ENCODE data around the gene BMP2K.
"Not testable (repeated sequence)": the region's sequence is repeated elsewhere in the genome, so short reads cannot be mapped to it uniquely, and the experiment has no call there.

The BMP2K gene

DNA sequence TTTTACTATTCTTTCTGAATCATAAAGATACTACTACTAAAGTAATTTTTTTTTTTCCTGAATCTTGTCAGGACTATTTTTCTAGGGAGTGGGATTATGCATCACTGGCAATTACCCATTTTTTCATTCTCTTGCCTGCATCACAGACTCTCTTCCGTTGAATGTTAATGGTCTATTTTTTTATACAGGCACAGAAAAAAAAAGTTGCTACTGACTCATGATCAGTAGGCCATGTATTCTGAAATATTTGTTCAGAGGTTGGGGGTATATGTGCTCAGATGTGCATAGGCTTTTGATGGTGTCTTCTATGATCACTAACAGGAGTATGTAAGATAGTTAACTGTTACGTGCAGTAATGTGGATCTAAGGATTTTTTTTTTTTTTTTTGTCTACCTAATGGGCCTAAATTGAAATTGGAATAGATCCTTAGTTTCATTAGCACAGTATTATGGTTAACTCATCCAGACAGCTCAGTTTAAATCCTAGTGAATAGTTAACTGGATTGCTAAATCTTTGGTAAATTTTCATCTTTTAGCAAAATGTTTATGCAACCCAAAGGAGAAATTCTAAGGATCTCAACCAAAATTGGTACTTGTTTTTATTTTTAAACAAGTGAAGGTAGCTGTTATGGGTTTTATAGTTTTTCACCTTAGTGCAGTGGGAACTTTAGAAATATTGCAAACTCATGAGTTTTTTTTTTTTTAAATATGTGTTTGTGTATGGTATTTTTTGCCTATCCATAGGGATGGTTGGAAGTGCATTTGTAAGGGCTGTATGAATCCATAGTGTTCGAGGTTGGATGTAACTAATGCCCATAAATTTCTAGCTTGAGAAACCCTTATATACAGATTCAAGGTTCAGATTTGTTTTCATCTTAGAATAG is 12.1 kb downstream of the BMP2K start:
- no peak for DNase-seq (ENCODE audit: low spot score)

DNA sequence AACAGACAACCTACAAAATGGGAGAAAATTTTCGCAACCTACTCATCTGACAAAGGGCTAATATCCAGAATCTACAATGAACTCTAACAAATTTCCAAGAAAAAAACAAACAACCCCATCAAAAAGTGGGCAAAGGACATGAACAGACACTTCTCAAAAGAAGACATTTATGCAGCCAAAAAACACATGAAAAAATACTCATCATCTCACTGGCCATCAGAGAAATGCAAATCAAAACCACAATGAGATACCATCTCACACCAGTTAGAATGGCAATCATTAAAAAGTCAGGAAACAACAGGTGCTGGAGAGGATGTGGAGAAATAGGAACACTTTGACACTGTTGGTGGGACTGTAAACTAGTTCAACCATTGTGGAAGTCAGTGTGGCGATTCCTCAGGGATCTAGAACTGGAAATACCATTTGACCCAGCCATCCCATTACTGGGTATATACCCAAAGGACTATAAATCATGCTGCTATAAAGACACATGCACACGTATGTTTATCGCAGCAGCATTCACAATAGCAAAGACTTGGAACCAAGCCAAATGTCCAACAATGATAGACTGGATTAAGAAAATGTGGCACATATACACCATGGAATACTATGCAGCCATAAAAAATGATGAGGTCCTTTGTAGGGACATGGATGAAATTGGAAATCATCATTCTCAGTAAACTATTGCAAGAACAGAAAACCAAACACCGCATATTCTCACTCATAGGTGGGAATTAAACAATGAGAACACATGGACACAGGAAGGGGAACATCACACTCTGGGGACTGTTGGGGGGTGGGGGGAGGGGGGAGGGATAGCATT is 19.7 kb downstream of the BMP2K start:
- not testable (repeated sequence) for DNase-seq (ENCODE audit: low spot score)

DNA sequence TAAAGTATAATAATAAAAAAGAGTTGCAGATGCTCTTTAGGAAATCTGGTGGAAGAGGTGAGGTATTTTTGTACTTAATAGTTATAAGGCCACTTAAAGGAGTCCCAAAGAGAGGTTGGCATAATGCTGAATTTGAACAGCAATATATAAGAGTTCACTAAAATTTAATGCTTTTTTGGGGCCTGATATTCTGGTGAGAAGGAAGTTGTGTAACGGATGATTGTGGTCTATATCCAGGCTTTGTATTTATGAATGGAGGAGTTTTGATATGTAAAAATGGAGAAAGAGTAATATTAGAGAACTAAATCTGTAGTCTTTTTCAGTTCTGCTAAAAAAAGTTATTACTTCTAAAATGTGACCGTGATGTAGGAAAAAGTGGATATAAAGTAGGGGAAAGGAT is 20.4 kb downstream of the BMP2K start:
- no peak for DNase-seq (ENCODE audit: low spot score)

DNA sequence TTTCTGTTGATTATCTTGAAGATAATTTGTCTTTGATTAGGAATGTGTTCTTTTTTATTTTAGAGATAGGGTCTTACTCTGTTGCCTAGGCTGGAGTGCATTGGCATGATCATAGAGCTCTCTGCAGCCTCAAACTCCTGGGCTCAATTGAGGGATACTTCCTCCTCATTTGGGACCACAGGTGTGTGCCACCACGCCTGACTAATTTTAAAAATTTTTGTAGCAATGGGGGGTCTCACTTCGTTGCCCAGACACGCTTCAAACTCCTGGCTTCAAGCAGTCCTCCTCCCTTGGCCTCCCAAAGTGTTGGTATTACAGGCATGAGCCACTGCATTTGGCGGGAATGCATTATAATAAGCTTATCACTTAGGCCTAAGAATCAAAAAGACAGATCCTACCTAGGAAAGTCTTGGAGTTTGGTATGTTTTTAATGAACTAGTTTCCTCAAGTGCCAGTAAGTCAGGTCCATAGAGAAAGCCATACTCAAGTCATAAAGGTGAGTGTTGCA is 21.7 kb downstream of the BMP2K start:
- DNase-seq (ENCODE audit: low spot score): no peak

DNA sequence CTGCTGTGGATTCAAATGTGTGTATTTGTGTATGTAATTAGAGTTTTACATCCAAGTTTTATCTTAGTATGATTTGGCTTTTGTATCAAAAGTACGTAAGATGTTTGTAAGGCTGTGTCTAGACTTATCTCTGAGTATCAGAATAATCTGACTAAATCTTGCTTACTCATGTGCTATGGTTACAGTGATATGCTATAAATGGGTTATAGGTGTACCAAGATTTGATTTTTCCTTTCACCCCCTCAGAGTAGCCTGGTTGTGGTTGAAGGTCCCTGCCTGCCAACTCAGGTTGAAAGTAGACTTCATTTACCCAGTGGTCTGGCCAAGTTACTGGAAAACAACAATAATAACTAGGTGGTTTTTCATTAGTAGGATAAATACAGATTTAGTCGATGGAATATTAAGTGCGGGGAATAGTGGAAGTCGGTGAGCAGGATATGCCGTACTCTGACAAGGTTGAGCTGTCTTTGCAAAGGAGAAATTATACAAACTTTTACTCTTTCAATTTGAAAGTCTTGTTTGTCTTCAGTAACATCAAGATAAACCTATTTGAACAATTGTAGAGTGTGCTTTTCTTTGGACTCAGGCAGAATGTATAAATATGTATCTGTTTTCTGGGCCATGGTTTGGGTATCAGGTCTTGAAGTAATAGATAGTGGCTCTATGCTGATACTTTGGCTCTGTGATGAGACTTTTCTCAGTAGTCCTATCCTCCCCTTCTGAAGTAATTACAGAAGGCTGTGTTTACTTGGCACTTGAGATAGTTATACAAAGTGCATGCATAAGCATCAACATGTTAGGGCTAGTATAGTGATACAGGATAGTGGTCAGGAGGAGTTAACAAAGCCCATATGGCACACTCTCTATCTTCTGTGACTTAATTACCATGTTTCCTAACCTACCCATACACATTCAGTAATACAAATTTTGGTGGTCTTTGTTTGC is 23.7 kb downstream of the BMP2K start:
- DNase-seq (ENCODE audit: low spot score): no peak

DNA sequence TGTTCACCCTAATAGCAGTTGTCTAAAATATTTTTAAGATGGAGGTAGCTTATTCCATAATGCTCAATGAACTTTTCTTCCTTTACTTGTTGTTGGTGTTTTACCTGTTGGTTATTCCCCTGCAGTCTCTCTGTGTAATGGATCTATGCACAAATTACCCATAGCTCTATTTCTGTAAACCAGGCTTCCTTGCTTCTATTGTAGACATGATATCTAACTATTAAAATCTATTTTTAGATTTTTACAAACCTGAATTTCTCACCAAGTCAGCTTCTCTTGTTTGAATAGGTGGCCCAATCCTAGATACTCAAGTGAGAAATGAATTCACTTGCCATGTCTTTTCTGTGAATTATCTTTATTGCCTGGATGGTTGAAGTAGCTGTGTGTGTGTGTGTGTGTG is 24.8 kb downstream of the BMP2K start:
- DNase-seq (ENCODE audit: low spot score): no peak

DNA sequence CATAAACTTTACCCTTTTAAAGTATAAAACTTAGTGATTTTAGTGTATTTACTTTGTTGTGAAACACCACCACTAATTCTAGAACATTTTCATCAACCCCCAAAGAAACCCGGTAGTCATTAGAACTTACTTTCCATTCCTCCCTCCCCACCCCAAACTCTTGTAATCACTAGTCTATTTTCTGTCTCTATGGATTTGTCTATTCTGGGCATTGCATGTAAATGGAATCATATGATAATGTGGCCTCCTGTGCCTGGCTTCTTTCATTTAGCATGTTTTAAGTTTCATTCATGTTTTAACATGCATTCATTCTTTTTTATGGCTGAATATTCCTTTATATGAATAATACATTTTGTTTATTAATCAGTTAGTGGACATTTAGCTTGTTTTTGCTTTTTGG is 27.8 kb downstream of the BMP2K start:
- DNase-seq (ENCODE audit: low spot score): no peak

DNA sequence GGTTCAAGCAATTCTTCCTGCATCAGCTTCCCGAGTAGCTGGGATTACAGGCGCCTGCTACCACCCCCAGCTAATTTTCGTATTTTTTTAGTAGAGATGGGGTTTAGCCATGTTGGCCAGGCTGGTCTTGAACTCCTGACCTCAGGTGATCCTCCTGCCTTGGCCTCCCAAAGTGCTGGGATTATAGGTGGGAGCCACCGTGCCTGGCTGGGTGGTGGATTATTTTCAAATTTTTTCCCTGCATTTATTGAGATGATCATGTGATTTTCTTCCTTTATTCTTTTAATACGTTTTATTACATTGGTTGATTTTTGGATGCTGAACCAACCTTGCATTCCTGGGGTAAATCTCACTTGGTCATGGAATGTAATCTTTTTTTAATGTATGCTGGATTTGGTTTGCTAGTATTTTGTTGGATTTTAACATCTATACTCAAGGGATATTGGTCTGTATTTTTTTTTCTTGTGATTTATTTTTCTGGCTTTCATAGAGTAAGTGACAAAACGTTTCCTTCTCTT is 30.9 kb downstream of the BMP2K start:
- no peak for DNase-seq (ENCODE audit: low spot score)

DNA sequence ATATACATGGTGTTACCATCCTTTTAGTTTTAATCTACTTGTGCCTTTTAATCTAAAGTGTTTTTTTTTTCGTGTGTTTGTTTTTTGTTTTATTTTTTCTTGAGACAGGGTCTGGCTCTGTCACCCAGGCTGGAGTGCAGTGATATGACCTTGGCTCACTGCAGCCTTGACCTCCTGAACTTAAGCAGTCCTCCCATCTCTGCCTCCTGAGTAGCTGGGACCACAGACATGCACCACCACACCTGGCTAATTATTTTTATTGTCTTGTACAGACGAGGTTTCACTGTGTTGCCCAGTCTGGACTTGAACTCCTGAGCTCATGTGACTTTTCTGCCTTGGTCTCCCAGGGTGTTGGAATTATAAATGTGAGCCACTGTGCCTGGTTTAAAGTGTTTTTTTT is 33.1 kb downstream of the BMP2K start:
- DNase-seq (ENCODE audit: low spot score): no peak

DNA sequence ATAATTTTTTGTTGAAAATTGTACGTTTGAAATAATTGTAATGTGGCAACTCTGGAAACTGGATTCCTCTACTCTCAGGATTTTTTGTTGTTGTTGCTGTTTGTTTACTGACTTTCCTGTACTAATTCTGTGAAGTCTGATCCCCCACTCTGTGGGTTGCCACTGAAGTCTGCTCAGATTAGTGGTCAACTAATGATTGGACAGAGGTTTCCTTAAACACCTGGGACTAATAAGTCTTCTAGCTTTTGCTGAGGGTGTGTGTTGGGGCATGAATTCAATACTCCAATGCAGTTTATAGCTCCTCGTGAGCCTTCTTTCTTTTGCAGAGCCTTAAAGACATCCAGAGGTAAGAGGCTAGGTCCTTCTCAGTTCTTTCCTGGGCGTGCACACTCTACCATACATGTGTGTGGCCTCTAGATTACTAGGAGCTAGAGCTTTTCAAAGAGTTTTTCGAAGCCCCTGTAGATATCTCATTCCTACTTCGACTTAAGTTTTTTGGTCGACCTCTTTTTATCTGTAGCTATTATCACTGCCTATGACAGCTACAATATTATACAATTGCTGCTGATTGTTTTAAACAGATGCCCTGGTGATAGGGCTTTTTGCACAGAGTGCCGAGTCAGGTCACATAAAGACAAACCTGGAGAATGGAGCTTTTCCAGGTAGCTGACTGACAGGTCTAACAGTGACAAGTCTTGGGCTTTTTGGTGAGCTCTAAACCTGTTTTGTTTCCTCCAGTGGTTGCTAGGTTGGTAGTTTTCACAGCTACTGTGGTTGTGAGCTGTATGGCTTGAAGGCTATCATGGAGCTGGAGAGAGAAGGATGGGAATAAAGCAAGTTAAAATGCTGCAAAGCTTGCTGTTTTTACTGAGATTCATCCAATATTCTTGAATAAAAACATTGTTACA is 34.0 kb downstream of the BMP2K start:
- DNase-seq (ENCODE audit: low spot score): no peak

DNA sequence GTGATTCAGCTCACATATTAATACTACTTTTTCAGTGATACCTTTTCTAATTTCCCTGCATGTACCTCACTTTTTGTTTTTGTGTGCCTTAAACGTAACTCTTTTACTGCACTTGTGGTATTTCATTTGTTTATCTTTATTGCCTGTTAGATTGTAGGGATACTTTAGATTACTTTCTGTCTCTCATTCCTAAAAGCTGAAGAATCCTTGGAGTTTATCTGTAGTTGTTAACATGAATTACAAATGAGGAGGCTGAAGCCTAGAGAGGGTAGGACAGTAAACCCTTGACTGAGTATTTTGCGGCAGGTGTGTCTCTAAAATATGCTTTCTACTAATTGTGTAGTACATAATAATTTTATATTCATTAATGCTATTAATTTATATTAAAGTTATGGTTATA is 34.9 kb downstream of the BMP2K start:
- no peak for DNase-seq (ENCODE audit: low spot score)

DNA sequence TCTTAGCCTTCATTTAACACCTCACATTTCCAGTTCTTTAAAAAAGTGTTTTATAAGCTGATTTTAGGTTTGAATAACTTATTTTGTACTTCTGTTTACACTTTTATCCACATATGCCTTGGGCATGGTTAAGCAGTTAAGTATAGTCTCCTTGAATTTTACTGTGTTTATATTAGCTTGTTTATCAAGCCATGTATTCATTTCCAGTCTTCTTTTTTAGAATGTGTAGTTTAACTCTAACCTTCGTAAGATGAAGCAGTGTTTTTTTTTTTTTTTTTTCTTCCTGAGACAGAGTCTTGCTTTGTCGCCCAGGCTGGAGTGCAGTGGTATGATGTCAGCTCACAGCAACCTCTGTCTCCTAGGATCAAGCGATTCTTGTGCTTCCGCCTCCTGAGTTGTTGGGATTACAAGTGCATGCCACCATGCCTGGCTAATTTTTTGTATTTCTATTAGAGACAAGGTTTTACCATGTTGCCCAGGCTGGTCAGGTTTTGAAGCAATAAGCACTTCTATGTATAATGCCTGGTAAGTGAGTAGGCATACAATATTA is 42.5 kb downstream of the BMP2K start:
- no peak for DNase-seq (ENCODE audit: low spot score)

DNA sequence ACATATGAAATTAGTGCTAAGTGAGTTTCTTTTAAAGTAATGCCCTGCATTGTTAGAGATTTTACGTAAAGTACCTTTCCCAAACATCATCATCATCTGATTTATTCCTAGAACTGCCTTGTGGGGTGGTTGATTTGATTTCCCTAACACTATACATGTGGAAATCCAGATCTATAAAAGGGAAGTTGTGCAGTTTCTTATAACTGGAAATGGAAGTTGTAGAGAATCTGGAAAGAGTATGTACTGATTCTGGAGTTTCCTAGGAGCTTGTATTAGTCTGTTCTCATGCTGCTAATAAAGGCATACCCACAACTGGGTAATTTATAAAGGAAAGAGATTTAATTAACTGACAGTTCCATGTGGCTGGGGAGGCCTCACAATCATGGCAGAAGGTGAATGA is 47.9 kb downstream of the BMP2K start:
- DNase-seq (ENCODE audit: low spot score): no peak

DNA sequence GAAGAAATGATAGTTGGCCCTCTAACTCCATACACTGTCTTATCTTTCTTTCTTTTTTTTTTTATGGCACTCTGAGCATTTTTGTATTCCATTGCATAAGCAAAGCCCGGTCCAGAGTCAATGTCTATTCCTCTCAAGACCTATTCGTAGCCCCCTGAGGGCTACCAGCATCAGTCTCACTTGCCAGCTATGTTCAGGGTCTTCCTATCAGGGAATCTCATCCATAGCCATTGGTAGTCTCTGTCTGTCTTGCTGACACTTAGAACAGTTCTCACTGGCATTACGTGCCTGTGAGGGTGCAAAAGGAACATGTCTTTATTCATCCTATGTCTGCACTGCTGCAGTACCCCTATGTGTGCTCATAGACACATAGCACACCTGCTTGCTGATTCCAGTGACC is 51.0 kb downstream of the BMP2K start:
- DNase-seq (ENCODE audit: low spot score): no peak

DNA sequence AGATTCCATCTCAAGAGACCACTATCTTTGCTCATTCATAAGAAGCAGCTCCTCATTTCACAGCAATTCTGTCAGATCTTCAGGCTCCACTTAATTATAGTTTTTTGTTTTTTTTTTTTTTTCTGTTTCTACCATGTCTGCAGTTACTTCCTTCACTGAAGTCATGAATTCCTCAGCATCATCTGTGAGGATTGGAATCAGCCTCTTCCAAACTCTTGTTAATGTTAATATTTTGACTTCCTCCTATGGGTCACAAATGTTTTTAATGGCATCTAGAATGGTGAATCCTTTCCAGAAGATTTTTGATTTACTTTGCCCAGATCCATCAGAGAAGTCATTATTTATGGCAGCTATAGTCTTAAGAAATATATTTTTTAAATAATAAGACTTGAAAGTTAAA is 53.1 kb downstream of the BMP2K start:
- DNase-seq (ENCODE audit: low spot score): no peak

DNA sequence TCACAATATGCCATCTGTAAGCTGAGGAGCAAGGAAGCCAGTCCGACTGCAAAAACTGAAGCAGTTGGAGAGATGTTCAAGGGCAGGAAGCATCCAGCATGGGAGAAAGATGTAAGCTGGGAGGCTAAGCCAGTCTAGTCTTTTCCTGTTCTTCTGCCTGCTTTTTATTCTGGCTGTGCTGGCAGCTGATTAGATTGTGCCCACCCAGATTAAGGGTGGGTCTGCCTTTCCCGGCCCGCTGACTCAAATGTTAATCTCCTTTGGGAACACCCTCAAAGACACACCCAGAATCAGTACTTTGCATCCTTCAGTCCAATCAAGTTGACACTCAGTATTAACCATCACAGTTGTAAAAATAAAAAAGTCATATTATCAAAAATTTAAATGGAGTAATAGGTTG is 63.5 kb downstream of the BMP2K start:
- not testable (repeated sequence) for DNase-seq (ENCODE audit: low spot score)

DNA sequence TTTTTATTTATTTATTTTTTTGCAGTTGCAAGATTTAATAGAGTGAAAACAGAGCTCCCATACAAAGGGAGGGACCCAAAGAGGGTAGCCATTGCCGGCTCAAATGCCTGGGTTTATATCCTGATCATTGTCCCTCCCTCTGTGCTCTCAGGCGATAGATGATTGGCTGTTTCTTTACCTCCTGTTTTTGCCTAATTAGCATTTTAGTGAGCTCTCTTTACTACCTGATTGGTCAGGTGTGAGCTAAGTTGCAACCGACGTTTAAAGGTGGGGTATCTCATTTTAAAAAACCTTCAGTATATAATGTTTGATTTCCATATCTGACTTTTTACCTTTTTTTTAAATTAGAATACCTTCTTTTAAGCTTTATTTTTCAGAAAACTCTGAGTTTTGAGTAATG is 64.1 kb downstream of the BMP2K start:
- DNase-seq (ENCODE audit: low spot score): not testable (repeated sequence)

DNA sequence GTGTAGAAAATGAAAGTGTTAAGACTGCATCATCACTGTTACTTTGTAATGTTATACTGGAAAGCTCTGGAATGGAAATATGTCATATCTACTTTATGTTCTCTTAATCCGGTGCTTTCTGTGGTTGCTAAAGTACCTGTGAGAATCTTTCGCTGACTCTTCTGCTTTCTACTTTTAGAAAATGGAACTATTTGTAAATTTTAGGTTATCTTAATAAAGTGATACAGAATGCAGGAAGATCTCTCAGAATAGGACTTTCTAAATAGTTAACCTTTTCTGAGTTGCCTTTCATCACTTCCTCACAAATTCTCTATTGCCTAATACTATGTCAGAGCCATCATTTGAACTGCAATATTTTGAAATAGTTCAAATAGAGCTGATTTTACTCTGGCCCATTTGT is 69.3 kb downstream of the BMP2K start:
- no peak for DNase-seq (ENCODE audit: low spot score)

DNA sequence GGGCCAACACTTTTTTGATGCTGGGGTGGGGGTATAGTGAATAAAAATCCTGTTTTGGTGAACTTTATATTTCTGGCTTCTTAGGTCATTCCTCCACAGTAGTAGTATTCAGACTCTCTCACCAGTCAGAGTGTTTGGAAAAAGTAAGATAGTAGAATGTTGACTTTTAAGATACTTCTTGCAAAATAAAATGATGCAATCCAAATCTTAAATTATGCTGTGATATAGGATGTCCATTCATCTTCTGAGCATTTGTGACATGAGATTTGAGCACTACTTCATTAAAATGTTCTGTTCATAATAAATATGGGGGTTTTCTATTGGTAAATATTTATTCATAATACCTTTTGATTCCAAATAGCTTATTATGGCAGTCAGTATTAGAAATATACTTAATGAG is 70.1 kb downstream of the BMP2K start:
- no peak for DNase-seq (ENCODE audit: low spot score)

DNA sequence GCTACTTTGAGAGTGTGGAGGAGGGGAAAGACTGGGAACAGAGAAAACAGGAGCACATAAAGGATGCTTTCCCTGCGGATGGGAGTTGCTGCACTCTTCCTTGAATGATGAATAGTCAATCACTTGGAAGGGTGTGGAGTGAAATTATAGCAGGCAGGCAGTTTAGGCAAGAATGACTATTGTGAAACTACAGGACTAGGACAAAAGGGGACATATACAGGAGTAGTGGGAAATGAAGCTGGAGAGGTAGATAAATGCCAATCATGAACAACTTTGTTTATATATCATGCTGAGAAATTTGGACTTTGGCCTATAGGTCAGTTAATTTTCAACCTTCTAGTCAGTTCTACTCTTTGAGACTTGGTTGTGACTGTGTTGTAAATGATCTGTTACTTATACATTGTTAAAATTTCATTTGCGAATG is 86.2 kb downstream of the BMP2K start:
- DNase-seq (ENCODE audit: low spot score): no peak

Measured in cerebellar cortex (tissue), 1 donor.